Esophagus squamous epithelium (tissue), 5 donors: ENCODE results near the gene CTNNB1. TPM values are rescaled to one million over a fixed set of nuclear protein-coding genes. Genes with fewer than 3 reads are reported as not detected.

Source experiments
- DNase-seq: peaks from one replicate; lab custom pipeline; 2025; lab: John Stamatoyannopoulos, UW
- H3K27ac ChIP-seq, 4 donors: fragments of 200-600 bp; sonication (generic); one replicate each; pipeline ENCODE4 v1.5.1; 2016 to 2019; ENCODE audit warnings: mild to moderate bottlenecking in 1 of 4
- H3K27me3 ChIP-seq, 4 donors: fragments of 200-600 bp; sonication (generic); 1 replicate in 3 of 4; 2 replicates in 1 of 4; pipeline versions ENCODE4 v1.5.1 to v1.6.0; 2017 to 2021; ENCODE audit warnings: antibody characterized with exemption in 1 of 4
- H3K36me3 ChIP-seq, 3 donors: fragments of 200-600 bp; sonication (generic); one replicate each; pipeline ENCODE4 v1.5.1; 2016 to 2019
- H3K4me1 ChIP-seq, 3 donors: fragments of 200-600 bp; sonication (generic); one replicate each; pipeline ENCODE4 v1.5.1; 2017 to 2019
- H3K4me3 ChIP-seq, 4 donors: fragments of 200-600 bp; sonication (generic); 1 replicate in 3 of 4; 2 replicates in 1 of 4; pipeline ENCODE4 v1.5.1; 2016 to 2019; ENCODE audit warnings: mild to moderate bottlenecking in 2 of 4, moderate library complexity in 1 of 4
- H3K9me3 ChIP-seq, 3 donors: fragments of 200-600 bp; sonication (generic); one replicate each; pipeline ENCODE4 v1.5.1; 2016 to 2019
- POLR2A ChIP-seq, 4 donors: fragments of 450-650 bp; IDR thresholded peaks; one replicate each; pipeline ENCODE4 v1.6.1; 2017; ENCODE audit warnings: antibody characterized with exemption in 4 of 4, mild to moderate bottlenecking in 4 of 4, moderate library complexity in 3 of 4
- WGBS, 2 donors: methylation state at CpG; one replicate each; pipeline ENCODE4 v1.1.5; 2018; 5-methylcytosine and 5-hydroxymethylcytosine counted together
- intact Hi-C: fragments of 100-400 bp; cut with DNase I; formaldehyde crosslinking; loops from one replicate; pipeline ENCODE4 v1.15.0; 2022
- total RNA-seq, 4 donors: library from RNA; depleted of rRNA; stranded (reverse); fragments of >200 nt; gene quantifications; one replicate each; pipeline ENCODE4 v1.1.0, GENCODE V29; 2016
- TF ChIP-seq, protein P1 (sequence below), 6 experiments: fragments of 450-650 bp in 4 of 6; fragments of 200-600 bp in 2 of 6; sonication (generic) in 2 of 6; IDR thresholded peaks; one replicate each; pipeline ENCODE4 v1.5.1; 2016 to 2019; ENCODE audit warnings: antibody characterized with exemption in 6 of 6, mild to moderate bottlenecking in 4 of 6, moderate library complexity in 4 of 6
- donor health status: DM: yes; HTN: yes; CAD: no.

The CTNNB1 gene
- total RNA-seq, 4 donors from 2014 or later = 219 to 430 (median 290) TPM

DNA sequence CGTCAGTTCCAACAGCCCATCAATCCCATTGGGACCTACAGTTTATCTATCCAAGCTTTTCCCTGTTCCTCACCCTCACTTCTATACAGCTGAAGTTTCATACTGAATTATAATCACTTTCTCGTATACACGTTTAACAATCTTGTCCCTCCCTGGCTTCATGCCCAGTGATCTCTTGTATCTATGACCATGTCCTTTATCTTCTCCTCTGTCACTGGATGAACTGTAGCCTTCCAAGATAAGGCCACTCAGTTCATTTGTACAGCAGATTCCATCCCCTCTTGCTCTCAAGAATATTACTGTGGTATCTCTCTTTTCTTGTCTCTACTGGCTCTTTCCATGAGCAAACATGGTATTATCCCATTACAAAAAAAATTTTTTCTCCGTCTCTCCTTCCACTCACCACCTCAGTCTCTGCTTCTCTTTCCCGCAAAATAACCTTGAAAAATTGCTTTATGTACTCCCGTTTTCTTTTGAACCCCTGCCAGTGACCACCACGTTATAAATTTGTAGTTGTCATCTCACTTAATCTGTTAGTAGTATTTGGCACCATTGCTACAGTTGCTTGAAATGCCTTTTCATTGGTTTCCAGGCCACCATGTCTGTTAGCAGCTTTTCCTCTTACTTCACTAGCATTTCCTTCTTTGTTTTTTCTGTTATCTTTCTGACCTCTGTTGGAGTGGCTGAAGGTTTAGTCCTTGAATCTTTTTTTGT lies 9.4 kb downstream of the CTNNB1 start:
- WGBS, 2 donors = 51 to 64% methylated on average over 7 of the region's 7 CpGs
- no peak overlapping the region for H3K27ac ChIP-seq
- no peaks in the 10 kb centered on the region for H3K27me3 ChIP-seq
- no peak overlapping the region for H3K4me3 ChIP-seq
- TF ChIP-seq, protein P1, sequence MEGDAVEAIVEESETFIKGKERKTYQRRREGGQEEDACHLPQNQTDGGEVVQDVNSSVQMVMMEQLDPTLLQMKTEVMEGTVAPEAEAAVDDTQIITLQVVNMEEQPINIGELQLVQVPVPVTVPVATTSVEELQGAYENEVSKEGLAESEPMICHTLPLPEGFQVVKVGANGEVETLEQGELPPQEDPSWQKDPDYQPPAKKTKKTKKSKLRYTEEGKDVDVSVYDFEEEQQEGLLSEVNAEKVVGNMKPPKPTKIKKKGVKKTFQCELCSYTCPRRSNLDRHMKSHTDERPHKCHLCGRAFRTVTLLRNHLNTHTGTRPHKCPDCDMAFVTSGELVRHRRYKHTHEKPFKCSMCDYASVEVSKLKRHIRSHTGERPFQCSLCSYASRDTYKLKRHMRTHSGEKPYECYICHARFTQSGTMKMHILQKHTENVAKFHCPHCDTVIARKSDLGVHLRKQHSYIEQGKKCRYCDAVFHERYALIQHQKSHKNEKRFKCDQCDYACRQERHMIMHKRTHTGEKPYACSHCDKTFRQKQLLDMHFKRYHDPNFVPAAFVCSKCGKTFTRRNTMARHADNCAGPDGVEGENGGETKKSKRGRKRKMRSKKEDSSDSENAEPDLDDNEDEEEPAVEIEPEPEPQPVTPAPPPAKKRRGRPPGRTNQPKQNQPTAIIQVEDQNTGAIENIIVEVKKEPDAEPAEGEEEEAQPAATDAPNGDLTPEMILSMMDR (IDR thresholded peaks at IDR 0.05) = no peak
- TF ChIP-seq POLR2A (IDR thresholded peaks at IDR 0.05) = no peak
- no peak for DNase-seq
- H3K4me1 ChIP-seq = peaks cover under 1 to 82% (median 45%) of the 10 kb centered on the region in 3 donors
- intact Hi-C loops = no loop called here
- H3K36me3 ChIP-seq = peaks cover 0 to 9% (median 0%) of the 10 kb centered on the region in 3 donors
- H3K9me3 ChIP-seq = no peaks in the 10 kb centered on the region

DNA sequence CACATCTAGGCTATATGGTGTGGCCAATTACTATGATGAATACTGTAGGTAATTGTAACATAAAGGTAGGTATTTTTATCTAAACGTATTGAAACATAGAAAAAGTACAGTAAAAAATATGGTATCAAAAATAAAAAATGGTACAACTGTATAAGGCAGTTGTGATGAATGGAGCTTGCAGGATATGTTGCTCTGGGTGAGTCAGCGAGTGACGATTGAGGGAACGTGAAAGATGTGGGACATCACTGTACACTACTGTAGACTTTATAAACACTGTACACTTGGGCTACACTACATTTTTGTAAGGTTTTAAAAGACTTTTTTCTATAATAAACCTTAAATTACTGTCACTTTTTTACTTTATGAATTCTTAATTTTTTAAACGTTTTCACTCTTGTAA lies 10.3 kb downstream of the CTNNB1 start:
- intact Hi-C loops = loop anchor here (10.0 kb wide), 1 partner anchor 625 kb away; no protein-coding TSS in a partner anchor

GRCh38 chr3:41210966-41211365 lies 11.7 kb downstream of the CTNNB1 start:
- intact Hi-C loops = loop anchor here (10.0 kb wide), 1 partner anchor 626 kb away; no protein-coding TSS in a partner anchor
- Histone ChIP-seq H3K9me3 (no peaks in the 10 kb centered on the region), H3K36me3 (peaks cover 0 to 9% (median 0%) of the 10 kb centered on the region in 3 donors), H3K4me3 (no peak overlapping the region), H3K27me3 (no peaks in the 10 kb centered on the region), H3K27ac (no peak overlapping the region), H3K4me1 (peaks cover 0 to 82% (median 33%) of the 10 kb centered on the region in 3 donors)
- DNase-seq = no peak
- WGBS, 2 donors = 87 to 96% methylated on average over 5 of the region's 5 CpGs
- no peak for TF ChIP-seq POLR2A (IDR thresholded peaks at IDR 0.05)
- TF ChIP-seq, protein P1 (IDR thresholded peaks at IDR 0.05) = no peak

More for the DNA sequence above, 10.3 kb downstream of the CTNNB1 start:
- H3K27ac ChIP-seq = no peak overlapping the region
- no peak for DNase-seq
- no peaks in the 10 kb centered on the region for H3K27me3 ChIP-seq
- no peak overlapping the region for H3K4me3 ChIP-seq
- 84% methylated on average over 5 of the region's 5 CpGs for WGBS, 2 donors
- peaks cover 0 to 82% (median 46%) of the 10 kb centered on the region in 3 donors for H3K4me1 ChIP-seq
- H3K9me3 ChIP-seq = no peaks in the 10 kb centered on the region
- TF ChIP-seq POLR2A (IDR thresholded peaks at IDR 0.05) = no peak
- TF ChIP-seq, protein P1 (IDR thresholded peaks at IDR 0.05) = no peak
- peaks cover 0 to 9% (median 0%) of the 10 kb centered on the region in 3 donors for H3K36me3 ChIP-seq

GRCh38 chr3:41212088-41212487 lies 12.8 kb downstream of the CTNNB1 start:
- TF ChIP-seq POLR2A (IDR thresholded peaks at IDR 0.05) = no peak
- TF ChIP-seq, protein P1 (IDR thresholded peaks at IDR 0.05) = no peak
- peaks cover 0 to 82% (median 22%) of the 10 kb centered on the region in 3 donors for H3K4me1 ChIP-seq
- H3K36me3 ChIP-seq = peaks cover 0 to 9% (median 0%) of the 10 kb centered on the region in 3 donors
- H3K9me3 ChIP-seq = no peaks in the 10 kb centered on the region
- no peak overlapping the region for H3K27ac ChIP-seq
- intact Hi-C loops = loop anchor here (10.0 kb wide), 1 partner anchor 627 kb away; no protein-coding TSS in a partner anchor
- 91 to 93% methylated on average over 2 of the region's 2 CpGs for WGBS, 2 donors
- H3K27me3 ChIP-seq = no peaks in the 10 kb centered on the region
- no peak overlapping the region for H3K4me3 ChIP-seq
- DNase-seq = no peak

- Histone ChIP-seq H3K27ac (no peak overlapping the region), H3K9me3 (no peaks in the 10 kb centered on the region), H3K36me3 (peaks cover 0 to 9% (median 0%) of the 10 kb centered on the region in 3 donors), H3K4me1 (peaks cover 0 to 82% (median 23%) of the 10 kb centered on the region in 3 donors), H3K4me3 (no peak overlapping the region), H3K27me3 (no peaks in the 10 kb centered on the region)
- WGBS, 2 donors = 28 to 29% methylated on average over 2 of the region's 2 CpGs
- no peak for TF ChIP-seq POLR2A (IDR thresholded peaks at IDR 0.05)
- TF ChIP-seq, protein P1 (IDR thresholded peaks at IDR 0.05) = no peak
- intact Hi-C loops = loop anchor here (10.0 kb wide), 1 partner anchor 629 kb away; no protein-coding TSS in a partner anchor
- DNase-seq = no peak
Observed at GRCh38 chr3:41213588-41213987, 14.3 kb downstream of the CTNNB1 start.
